Measurements from ENCODE around the gene FDX1.

GRCh38 chr11:110452720-110453119 lies 23.0 kb downstream of the FDX1 start:
- TF ChIP-seq SIN3A (IDR thresholded peaks at IDR 0.05; ENCODE audit: borderline replicate concordance, insufficient read depth, low read depth, low read length) (no peak), CTCF (IDR thresholded peaks at IDR 0.05) (no peak)

Measured in Panc1 (cell line).